ENCODE measurements around the gene RNPS1. TPM values are rescaled to one million over a fixed set of nuclear protein-coding genes. Genes with fewer than 3 reads are reported as not detected.

The RNPS1 gene, protein sequence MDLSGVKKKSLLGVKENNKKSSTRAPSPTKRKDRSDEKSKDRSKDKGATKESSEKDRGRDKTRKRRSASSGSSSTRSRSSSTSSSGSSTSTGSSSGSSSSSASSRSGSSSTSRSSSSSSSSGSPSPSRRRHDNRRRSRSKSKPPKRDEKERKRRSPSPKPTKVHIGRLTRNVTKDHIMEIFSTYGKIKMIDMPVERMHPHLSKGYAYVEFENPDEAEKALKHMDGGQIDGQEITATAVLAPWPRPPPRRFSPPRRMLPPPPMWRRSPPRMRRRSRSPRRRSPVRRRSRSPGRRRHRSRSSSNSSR
- total RNA-seq: 178 and 219 TPM in 2 replicates

DNA sequence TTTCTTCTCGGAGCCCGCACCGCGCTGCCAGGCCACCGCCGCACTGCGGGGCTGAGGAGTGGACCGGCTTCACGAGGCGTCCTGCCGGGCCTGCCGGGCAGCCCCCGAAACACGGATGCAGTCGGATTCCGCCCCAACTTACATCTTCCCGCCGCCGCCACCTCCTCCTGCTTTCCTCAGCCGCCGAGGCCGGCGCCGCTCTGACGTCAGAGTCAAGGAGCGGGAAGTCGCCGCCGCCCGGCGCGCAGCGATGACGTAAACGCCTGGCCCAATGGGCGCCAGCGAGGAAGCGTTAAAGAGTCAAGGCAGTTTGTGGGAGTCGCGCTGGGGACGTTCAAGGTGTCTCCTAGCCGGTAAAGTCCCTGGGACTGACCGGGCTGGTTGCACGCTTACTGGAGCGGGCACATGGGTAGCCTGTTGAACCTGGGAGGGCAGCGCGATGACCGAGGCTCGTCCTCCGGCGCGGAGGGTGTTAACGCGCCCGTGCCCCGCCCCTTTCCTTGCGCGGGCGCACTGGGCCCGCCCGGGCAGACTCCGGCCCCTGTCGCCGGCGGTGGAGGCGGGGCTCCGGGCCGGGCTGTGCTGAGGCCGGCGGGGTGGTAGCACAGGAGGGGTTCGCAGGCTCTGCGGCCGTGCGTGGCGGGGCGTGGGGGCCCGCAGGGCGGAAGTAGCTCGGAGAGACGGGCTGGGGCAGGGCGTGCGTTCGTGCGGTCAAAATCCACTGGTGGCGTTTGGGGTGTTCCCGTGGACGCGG lies at the start of gene RNPS1:
RNPS1 (minus strand) TSS at position 214 of the 754 bp plus-strand sequence. CDS start 3,483 bp downstream, outside the sequence.

DNA sequence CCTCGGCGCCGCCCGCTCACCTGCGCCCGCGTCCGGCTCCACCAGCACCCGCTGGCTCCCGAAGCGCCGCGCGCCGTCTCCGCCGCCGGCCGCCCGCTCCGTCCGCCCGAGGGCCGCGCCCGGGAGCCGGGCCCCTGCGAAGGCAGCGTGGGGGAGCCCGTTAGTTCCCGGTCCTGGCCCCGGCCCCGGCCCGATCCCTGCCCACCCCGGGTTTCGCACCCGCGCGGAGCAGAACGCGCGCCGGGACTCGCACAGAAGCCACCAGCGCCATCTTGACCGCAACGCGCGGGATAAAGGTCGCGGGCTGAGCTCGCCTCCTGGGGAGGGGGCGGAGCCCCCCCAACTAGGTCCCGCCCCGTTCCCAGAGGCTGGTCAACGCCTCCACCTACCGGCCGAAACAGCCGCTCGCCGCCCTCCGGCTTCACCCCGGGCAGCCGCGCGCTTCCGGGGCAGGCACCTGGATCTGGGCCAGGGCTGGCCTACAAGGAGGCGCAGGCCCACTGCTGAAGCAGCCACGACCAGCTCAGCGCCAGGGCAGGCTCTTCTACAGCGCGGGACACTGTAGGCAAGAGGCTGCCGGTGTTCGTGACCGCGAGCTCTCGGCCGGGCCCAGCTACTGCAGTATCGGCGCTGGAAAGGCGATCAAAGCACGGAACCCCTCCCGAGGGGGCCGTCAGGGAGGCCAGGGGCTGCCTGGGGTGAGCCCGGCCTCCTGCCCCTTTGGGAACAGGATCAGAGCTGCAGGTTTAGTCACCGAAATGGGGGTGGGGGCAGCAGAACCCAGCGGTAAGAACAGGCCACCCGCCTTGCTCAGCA lies 16.4 kb downstream of the RNPS1 start, which contains the start of gene ECI1:
ECI1 (minus strand) TSS at position 292 of the 816 bp plus-strand sequence; CDS start at position 271, 21 bp downstream.

DNA sequence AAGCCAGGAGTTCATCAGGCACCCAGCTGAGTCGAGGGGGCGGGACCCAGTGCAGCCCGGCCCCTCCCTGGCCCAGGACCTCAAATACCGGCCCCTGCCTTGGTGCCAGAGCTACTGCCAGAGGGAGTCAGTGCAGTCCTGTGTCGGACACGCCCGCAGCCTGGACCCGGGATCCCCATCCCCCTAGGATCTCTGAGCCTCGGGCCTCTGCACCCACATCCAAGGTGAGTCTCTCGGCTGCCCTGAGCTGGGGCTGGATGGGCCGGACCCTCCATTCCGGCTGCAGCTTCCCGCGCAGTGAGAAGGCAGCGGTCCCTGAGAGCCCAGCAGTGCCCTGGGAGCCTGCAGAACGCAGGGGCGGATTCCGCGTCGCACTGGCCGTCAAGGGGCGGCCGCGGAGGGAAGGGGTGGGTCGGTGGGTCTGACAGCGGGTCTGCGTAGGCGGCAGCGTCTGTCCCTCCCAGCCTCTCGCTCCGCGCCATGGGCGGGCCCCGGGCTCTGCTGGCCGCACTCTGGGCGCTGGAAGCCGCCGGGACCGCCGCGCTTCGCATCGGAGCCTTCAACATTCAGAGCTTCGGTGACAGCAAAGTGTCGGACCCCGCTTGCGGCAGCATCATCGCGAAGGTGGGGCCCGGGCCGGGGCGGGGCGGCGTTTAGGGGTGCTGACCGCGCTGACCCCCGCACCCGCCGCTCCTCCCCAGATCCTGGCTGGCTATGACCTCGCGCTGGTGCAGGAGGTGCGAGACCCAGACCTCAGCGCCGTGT lies 31.4 kb downstream of the RNPS1 start, which contains the start of gene DNASE1L2:
DNASE1L2 (plus strand) TSS at position 108 of the 765 bp plus-strand sequence; CDS start at position 481, 373 bp downstream.

DNA sequence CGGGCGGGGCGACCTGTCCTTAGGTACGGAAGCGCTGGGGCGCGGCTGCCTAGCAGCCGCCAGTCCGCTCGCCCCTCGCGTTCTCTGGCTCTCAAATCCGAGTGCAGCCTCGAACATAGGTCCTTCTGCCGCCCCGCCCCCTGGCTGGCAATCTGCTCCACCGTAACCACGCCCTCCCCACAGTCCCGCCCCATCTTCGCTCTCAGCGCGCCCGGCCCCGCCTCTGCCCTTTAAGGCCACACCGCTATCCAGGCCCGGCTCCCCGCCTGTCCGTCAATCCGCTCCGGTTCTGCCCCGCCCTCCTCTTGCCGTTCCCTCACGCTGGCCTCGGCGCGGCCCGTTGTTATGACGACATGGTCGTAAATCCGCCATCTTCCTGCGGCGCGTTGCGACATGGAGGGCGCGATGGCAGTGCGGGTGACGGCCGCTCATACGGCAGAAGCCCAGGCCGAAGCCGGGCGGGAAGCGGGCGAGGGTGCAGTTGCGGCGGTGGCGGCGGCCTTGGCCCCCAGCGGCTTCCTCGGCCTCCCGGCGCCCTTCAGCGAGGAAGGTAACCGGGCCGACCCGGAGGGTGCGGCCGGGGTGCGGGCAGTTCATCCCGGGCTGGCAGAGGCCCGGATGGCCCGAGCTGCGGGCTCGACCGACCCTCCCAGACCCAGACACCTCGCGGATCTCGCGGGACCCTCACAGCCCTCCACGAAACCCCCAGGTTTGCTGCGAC lies 44.5 kb downstream of the RNPS1 start, which contains the start of gene E4F1:
E4F1 (plus strand) TSS at position 371 of the 721 bp plus-strand sequence; CDS start at position 394, 23 bp downstream.

DNA sequence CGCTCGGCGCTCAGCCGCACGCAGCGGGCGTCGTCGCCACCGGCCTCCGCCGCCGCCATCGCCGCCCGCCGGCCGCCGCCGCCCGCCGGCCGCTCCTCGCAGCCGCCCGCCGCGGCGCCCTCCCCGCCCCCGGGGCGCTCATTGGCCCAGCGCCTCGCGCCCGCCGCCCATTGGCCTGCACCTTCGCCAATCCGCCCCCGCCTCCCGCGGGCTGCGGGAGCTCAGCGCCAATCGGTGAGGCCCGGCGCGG lies 53.3 kb downstream of the RNPS1 start, which contains the start of gene PGP:
PGP (minus strand) TSS at position 122 of the 250 bp plus-strand sequence; CDS start at position 59, 63 bp downstream.

DNA sequence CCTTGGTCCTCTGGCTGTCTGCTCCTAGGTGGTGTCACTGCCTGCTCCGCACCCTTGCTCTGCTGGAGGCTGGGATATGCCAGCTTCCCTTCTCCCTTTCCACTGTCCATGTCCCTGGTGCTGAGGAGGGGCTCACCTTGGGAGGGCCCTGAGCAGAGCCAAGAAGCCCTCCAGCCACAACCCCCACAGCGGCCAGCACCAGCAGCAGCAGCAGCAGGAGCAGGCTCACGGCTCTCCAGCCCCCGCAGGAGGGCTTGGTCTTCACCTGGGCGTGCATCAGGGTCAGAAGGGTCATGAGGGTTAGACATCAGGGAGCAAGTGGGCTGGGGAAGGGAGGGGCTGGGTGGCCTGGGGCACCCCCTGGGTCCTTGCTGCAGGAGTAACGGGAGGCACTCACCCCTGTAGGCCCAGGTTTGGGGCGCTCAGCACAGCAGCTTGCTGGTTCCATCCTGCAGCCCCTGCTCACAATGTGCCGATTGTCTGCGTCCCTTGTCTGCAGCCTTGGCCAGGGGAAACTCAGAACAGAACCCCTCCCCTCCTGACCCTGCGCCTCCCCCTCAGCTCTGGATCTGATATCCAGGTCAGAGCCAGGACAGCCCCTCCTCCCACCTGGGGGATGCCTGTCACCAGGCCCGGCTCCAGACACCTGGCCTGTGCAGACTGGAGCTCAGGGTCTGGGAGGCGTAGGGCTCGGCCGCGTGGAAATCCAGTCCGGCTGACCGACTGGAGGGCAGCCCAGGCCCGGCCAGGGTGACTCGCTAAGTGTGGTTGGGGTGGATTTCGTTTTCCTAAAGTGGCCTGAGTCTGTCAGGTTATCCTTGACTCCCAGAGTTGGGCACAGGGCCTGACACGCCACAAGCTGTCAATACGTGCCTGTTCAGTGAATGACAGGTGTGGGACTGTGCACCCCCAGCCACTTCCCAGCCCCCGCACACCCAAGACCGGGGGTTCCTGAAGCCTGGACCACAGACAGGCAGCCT lies 57.2 kb downstream of the RNPS1 start, which contains the start of gene BRICD5:
BRICD5 (minus strand) TSS at position 478 of the 980 bp plus-strand sequence; CDS start at position 448, 30 bp downstream.

DNA sequence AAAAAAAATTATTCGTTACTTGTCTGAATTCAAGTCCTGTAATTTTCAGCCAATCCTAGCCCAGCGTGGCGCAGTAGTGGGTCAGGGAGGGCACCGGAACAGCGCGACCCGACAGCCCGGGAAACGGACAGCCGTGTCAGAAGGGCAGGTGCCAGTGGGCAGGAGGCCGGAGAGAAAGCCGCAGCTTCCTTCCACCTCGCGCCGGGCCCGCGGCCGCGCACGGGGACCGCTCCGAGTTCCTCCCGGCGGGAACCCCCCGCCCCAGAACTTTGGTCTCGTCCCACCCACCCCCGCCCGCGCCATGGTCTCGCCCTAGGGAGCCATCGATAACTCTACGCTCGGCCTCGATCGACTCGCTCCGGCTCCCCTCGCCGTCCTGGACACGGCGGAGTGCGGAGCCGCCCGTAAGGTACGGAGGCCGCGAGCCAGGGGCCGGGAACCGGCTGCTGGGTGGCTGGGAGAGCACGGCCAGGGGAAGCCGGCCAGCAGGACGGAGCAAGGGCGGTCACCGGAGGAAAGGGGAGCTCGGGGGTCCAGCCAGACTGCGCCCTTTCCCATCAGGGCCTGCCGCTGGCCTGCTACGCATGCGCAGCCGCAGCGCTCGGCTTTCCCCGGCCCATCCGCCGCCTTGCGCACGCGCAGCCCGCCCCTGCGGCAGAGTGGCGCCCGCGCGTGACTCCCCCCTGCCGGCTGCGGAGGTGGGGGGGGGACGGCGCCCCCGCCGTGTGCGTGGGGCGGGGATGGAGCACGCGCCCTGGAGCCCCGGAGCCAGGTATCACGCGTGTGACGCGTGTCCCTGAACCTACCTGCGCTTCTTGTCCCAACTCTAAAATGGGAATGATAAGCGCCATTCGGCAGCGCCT lies 62.6 kb downstream of the RNPS1 start, which contains the start of gene MLST8:
MLST8 (plus strand) TSS at position 351 of the 863 bp plus-strand sequence. CDS start 632 bp downstream, outside the sequence.

Other genes starting within 250 kb of the RNPS1 start
- gene NPW, start 248.3 kb downstream of the RNPS1 start, total RNA-seq: 3.6 and 4.0 TPM in 2 replicates
- 24.8 and 25.5 TPM in 2 replicates for gene NHERF2, start 241.2 kb downstream of the RNPS1 start, total RNA-seq
- 32.8 and 43.2 TPM in 2 replicates for gene NTHL1, start 220.3 kb downstream of the RNPS1 start, total RNA-seq
- 33.8 and 35.0 TPM in 2 replicates for gene TSC2, start 220.1 kb downstream of the RNPS1 start, total RNA-seq
- gene PKD1, start 132.2 kb downstream of the RNPS1 start, total RNA-seq: 43.3 and 71.5 TPM in 2 replicates
- 0.49 and 5.0 TPM in 2 replicates for gene RAB26, start 119.5 kb downstream of the RNPS1 start, total RNA-seq
- gene TRAF7, start 112.3 kb downstream of the RNPS1 start, total RNA-seq: 58.2 and 65.4 TPM in 2 replicates
- gene CASKIN1, start 71.5 kb downstream of the RNPS1 start, total RNA-seq: 0.42 and 0.46 TPM in 2 replicates
- 68.9 and 81.9 TPM in 2 replicates for gene MLST8, start 62.7 kb downstream of the RNPS1 start, total RNA-seq
- 2.5 and 3.5 TPM in 2 replicates for gene BRICD5, start 57.3 kb downstream of the RNPS1 start, total RNA-seq
- gene PGP, start 53.3 kb downstream of the RNPS1 start, total RNA-seq: 21.9 and 26.8 TPM in 2 replicates
- 23.9 and 26.2 TPM in 2 replicates for gene E4F1, start 44.5 kb downstream of the RNPS1 start, total RNA-seq
- gene DNASE1L2, start 31.7 kb downstream of the RNPS1 start, total RNA-seq: 0.19 and 0.21 TPM in 2 replicates
- gene ECI1, start 16.5 kb downstream of the RNPS1 start, total RNA-seq: 36.0 and 39.4 TPM in 2 replicates
- 0.56 TPM in 1 of 2 replicates, not detected in the other for gene ABCA3, start 72.6 kb upstream of the RNPS1 start, total RNA-seq
- gene CCNF, start 161.3 kb upstream of the RNPS1 start, total RNA-seq: 19.6 and 22.9 TPM in 2 replicates
- gene TEDC2, start 192.0 kb upstream of the RNPS1 start, total RNA-seq: 11.4 and 19.5 TPM in 2 replicates
- gene NTN3, start 203.2 kb upstream of the RNPS1 start, total RNA-seq: 0.14 TPM in 1 of 2 replicates, not detected in the other
- 5.8 and 6.2 TPM in 2 replicates for gene TBC1D24, start 207.0 kb upstream of the RNPS1 start, total RNA-seq
- gene ATP6V0C, start 245.8 kb upstream of the RNPS1 start, total RNA-seq: 53.2 and 62.1 TPM in 2 replicates

Measured in airway epithelial cell (primary cell).